Measurements from ENCODE around the gene KCNK1. TPM values are rescaled to one million over a fixed set of nuclear protein-coding genes. Genes with fewer than 3 reads are reported as not detected.

The KCNK1 gene
- total RNA-seq, 1 experiment from 2014 or later: 31.1 TPM

GRCh38 chr1:233659495-233659894, 45.6 kb downstream of the KCNK1 start:
- Histone ChIP-seq H4K20me1 (ENCODE audit: low read length) (no peaks in the 10 kb centered on the region), H3F3A (ENCODE audit: low read length, unreplicated experiment) (peaks cover 8% of the 10 kb centered on the region), H3K27me3 (ENCODE audit: low read length) (no peaks in the 10 kb centered on the region), H3K9me2 (replicated peaks; ENCODE audit: low read length) (no peaks in the 10 kb centered on the region), H3K4me1 (ENCODE audit: insufficient read depth, low read length) (peaks cover 30% of the 10 kb centered on the region), H3K79me2 (ENCODE audit: low read length) (peaks cover 72% of the 10 kb centered on the region), H3K4me2 (ENCODE audit: low read length) (no peak overlapping the region), H2AFZ (ENCODE audit: low read length) (no peak overlapping the region), H3K9ac (ENCODE audit: low read length) (no peak overlapping the region), H3K4me3 (ENCODE audit: low read length) (no peak overlapping the region), H3K36me3 (ENCODE audit: low read depth, low read length) (peaks cover 2% of the 10 kb centered on the region; the same call in 1 of the 2 replicates), H3K9me3 (ENCODE audit: low read length) (no peaks in the 10 kb centered on the region), H3K27ac (ENCODE audit: low read length) (no peak overlapping the region)
- intact Hi-C loops (cut with micrococcal nuclease): no loop called here
- no peak for DNase-seq
- no TSS peak for BruUV-seq (replicated peaks)
- ChIA-PET POLR2A (ENCODE audit: unreplicated experiment) (no interaction called here), CTCF (no interaction called here)
- no peak for ATAC-seq
- TF ChIP-seq EZH2phosphoT487 (IDR thresholded peaks at IDR 0.05; ENCODE audit: borderline replicate concordance, low read length) (no peak), CTCF (conservative IDR thresholded peaks at IDR 0.05; ENCODE audit: low read depth, low read length) (no peak), EZH2 (IDR thresholded peaks at IDR 0.05; ENCODE audit: low read length, unreplicated experiment) (no peak)

GRCh38 chr1:233661376-233662159, 47.7 kb downstream of the KCNK1 start:
- H3K9me3 ChIP-seq (ENCODE audit: low read length): no peaks in the 10 kb centered on the region
- BruUV-seq (replicated peaks): no TSS peak
- DNase-seq: no peak
- H3K4me3 ChIP-seq (ENCODE audit: low read length): no peak overlapping the region
- H3K27ac ChIP-seq (ENCODE audit: low read length): no peak overlapping the region
- H3K36me3 ChIP-seq (ENCODE audit: low read depth, low read length): peaks cover 2% of the 10 kb centered on the region; the same call in 1 of the 2 replicates
- H3K9me2 ChIP-seq (replicated peaks; ENCODE audit: low read length): no peaks in the 10 kb centered on the region
- ATAC-seq: no peak
- H3K4me1 ChIP-seq (ENCODE audit: insufficient read depth, low read length): peaks cover 10% of the 10 kb centered on the region
- POLR2A ChIA-PET (ENCODE audit: unreplicated experiment): no interaction called here
- no peaks in the 10 kb centered on the region for H4K20me1 ChIP-seq (ENCODE audit: low read length)
- H3K9ac ChIP-seq (ENCODE audit: low read length): no peak overlapping the region
- no peaks in the 10 kb centered on the region for H3K27me3 ChIP-seq (ENCODE audit: low read length)
- H3K79me2 ChIP-seq (ENCODE audit: low read length): peaks cover 78% of the 10 kb centered on the region
- CTCF ChIA-PET: no interaction called here
- no peaks in the 10 kb centered on the region for H3F3A ChIP-seq (ENCODE audit: low read length, unreplicated experiment)
- H3K4me2 ChIP-seq (ENCODE audit: low read length): no peak overlapping the region
- no peak for TF ChIP-seq CTCF (conservative IDR thresholded peaks at IDR 0.05; ENCODE audit: low read depth, low read length)
- no peak for TF ChIP-seq EZH2phosphoT487 (IDR thresholded peaks at IDR 0.05; ENCODE audit: borderline replicate concordance, low read length)
- TF ChIP-seq EZH2 (IDR thresholded peaks at IDR 0.05; ENCODE audit: low read length, unreplicated experiment): no peak
- no peak overlapping the region for H2AFZ ChIP-seq (ENCODE audit: low read length)
- intact Hi-C loops (cut with micrococcal nuclease): no loop called here

All from PC-3 (cell line).